H1 (cell line): ENCODE measurements around the gene PPP1R12C. TPM values are rescaled to one million over a fixed set of nuclear protein-coding genes. Genes with fewer than 3 reads are reported as not detected.

Experiments
- CBX8 ChIP-seq: fragments of 300-800, 300-1000 bp; sonication (generic); IDR thresholded peaks from 2 replicates; pipeline ENCODE4 v1.7.1; 2016; ENCODE audit warnings: low read depth, low read length, borderline replicate concordance
- CEBPB ChIP-seq: IDR thresholded peaks from 2 replicates; pipeline ENCODE4 v1.6.1; 2012; ENCODE audit warnings: low read depth, low read length
- CHD2 ChIP-seq: IDR thresholded peaks from 2 replicates; pipeline ENCODE4 v1.6.1; 2012; ENCODE audit warnings: low read length, improper control_type of control experiment
- GTF2F1 ChIP-seq: IDR thresholded peaks from 2 replicates; pipeline ENCODE4 v1.6.1; 2012; ENCODE audit warnings: low read depth, low read length, improper control_type of control experiment, borderline replicate concordance
- HDAC6 ChIP-seq: IDR thresholded peaks from one replicate; pipeline ENCODE4 v1.7.1; 2012; ENCODE audit warnings: low read depth, mild to moderate bottlenecking, inconsistent platforms, low read length, moderate library complexity
- MAFK ChIP-seq: IDR thresholded peaks from 2 replicates; pipeline ENCODE4 v1.6.1; 2012; ENCODE audit warnings: low read depth, mild to moderate bottlenecking, improper control_type of control experiment, low read length
- RNF2 ChIP-seq: fragments of 200-900, 300-1000 bp; sonication (generic); IDR thresholded peaks from 2 replicates; pipeline ENCODE4 v1.7.1; 2016; ENCODE audit warnings: borderline replicate concordance, low read depth, mild to moderate bottlenecking, antibody characterized with exemption, low read length; ENCODE audit not compliant: poor library complexity, severe bottlenecking; ENCODE audit errors: missing control alignments
- SP2 ChIP-seq: IDR thresholded peaks from 2 replicates; pipeline ENCODE4 v1.6.1; 2012; ENCODE audit warnings: mild to moderate bottlenecking, low read length, inconsistent platforms
- USF2 ChIP-seq: IDR thresholded peaks from 2 replicates; pipeline ENCODE4 v1.6.1; 2011; ENCODE audit warnings: low read length, improper control_type of control experiment
- ZNF274 ChIP-seq: IDR thresholded peaks from 2 replicates; pipeline ENCODE4 v1.7.0; 2012; ENCODE audit warnings: low read length, borderline replicate concordance; ENCODE audit errors: extremely low read depth
- polyA plus RNA-seq, 7 experiments: library from polyadenylated mRNA; depleted of rRNA in 3 of 7; stranded (reverse) in 5 of 7; unstranded in 2 of 7; fragments of >200 nt in 5 of 7; fragments of 200-250 nt in 2 of 7; gene quantifications; 1 replicate in 5 of 7; 2 replicates in 1 of 7; 4 replicates in 1 of 7; pipeline versions ENCODE4 v1.2.1 to v1.2.3, GENCODE V29; 2011 to 2013; ENCODE audit warnings: missing spikeins in 2 of 7, mixed read lengths in 2 of 7
- total RNA-seq: library from RNA; stranded (reverse); fragmentation: NEBNext Ultra II Directional; extraction: Animal tissue kit (Norgen Biotek cat#: 25700); gene quantifications from 2 replicates; pipeline ENCODE4 v1.2.1, GENCODE V29; 2021

Gene PPP1R12C
- total and polyA plus RNA-seq, 2 of the 8 experiments (the other 6 are each of a cell fraction or from before 2014, with no cell fraction given) = 31.7 to 71.5 TPM

- TF ChIP-seq ZNF274 (no peak), CEBPB (no peak), MAFK (no peak), USF2 (no peak), HDAC6 (no peak), CBX8 (no peak), RNF2 (no peak), SP2 (no peak), GTF2F1 (no peak), CHD2 (no peak)
These were observed 35.2 kb downstream of the PPP1R12C start (continued) for GRCh38 chr19:55082020-55082851.
